ENCODE results near the gene AIM2.
"Not testable (repeated sequence)": the region's sequence is repeated elsewhere in the genome, so short reads cannot be mapped to it uniquely, and the experiment has no call there.

Gene AIM2

DNA sequence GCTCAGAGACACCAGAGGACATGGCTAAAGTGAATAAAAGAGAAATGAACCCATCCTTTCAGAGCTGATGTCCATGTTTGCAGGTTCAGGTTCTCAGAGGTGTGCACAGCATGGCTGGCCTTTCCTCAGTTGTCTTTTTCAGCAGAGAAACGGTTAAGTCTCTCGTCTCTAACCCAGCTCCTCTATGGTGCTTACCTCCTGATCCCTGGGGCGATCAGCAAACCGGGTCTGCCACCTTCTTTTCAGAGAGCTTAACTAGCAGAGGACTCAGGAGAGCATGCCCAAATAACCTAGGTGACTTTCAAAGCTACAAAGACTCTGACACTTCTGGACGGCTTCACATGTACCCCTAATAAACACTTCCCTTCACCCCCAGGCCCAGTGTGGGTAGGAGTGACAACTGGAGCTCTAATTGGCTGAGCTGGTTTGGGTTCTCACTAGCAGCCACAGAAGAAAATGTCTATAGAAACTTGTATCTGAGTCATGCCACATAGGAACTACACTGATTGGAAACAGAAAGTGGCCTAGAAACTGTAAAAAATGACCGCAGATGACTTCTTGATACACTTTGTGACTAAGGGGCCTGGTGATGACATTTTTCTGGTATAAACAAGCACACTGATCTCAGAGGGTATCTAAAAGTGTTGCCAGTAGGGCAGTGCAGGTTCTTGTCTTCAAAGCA is at the start of gene AIM2:
AIM2 (minus strand) TSS at position 329 of the 682 bp plus-strand sequence. CDS start 3,267 bp downstream, outside the sequence.
- DNase-seq = no peak

DNA sequence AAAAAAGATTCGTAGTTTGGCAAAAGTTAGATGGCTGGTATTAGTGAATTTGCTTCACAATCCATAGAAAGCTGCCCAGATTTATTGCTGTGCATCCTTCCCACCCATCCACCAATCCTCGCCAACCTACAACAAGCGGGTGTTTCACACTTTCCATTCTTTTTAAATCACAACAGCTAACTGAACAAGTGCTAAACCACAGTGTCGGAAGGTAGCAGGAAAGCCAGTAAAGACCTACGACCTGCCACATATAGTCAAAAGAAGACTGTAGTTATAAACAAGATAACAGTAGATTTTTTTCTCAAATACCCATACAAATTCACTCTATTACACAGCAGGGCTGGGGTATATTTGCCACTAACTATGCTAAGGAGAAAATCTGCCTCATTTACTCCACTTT is 47.0 kb upstream of the AIM2 start:
- DNase-seq = no peak

DNA sequence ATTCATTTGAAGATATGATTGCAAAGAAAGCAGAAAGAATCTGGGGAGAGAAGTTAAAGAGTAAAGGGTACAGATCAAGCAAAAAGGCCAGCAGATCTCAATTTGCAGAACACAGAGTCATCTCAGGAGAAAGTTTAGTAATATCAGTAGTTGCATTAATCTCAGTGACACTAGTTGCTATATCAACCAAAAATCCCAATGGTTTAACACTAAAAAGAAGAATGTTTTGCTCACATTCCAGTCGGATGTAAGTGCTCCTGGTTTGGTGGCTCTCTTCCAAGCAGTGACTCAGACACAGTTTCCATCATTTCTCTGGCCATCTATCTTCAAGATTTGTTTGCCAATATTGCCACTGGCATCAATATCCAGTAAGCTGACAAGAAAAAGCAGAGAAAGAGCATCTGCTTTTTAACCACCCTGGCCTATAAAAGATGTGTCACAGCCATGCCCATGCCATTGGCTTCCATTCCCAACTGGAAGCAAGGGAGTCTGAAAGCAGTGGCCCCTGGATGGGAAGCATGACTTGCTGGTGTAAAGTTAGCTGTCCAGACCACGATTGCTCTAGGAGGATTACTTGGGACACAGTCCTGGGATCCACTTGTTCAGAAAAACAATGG is 45.5 kb upstream of the AIM2 start:
- no peak for DNase-seq

DNA sequence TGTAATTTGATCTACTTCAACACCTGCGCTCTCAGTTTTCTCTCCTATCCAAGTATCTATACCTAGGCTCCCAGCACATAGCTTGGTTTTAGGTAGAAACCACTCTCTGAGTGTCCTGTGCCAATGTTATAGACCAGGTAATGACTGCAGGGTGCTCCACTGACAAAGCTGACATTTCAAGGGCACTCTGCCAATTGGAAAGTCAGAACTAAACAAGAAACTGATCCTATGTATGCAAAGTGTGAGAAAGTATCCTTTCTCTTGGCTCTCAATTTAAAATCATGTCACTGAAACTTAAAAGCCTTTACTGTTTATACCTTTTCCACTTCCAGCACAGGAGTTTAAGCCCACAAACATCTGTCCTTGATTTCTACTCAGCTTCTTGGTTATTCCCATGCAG is 45.0 kb upstream of the AIM2 start:
- DNase-seq = no peak

- DNase-seq = no peak
Observed at GRCh38 chr1:159120317-159120716, 43.8 kb upstream of the AIM2 start.

- no peak for DNase-seq
Observed at GRCh38 chr1:159113596-159114433, 37.2 kb upstream of the AIM2 start.

GRCh38 chr1:159103021-159103420 is 26.5 kb upstream of the AIM2 start:
- not testable (repeated sequence) for DNase-seq

GRCh38 chr1:159100589-159100988 is 24.0 kb upstream of the AIM2 start:
- DNase-seq = no peak

GRCh38 chr1:159098596-159098995 is 22.0 kb upstream of the AIM2 start:
- DNase-seq = no peak

- no peak for DNase-seq
Observed at GRCh38 chr1:159092036-159092760, 15.6 kb upstream of the AIM2 start.

DNA sequence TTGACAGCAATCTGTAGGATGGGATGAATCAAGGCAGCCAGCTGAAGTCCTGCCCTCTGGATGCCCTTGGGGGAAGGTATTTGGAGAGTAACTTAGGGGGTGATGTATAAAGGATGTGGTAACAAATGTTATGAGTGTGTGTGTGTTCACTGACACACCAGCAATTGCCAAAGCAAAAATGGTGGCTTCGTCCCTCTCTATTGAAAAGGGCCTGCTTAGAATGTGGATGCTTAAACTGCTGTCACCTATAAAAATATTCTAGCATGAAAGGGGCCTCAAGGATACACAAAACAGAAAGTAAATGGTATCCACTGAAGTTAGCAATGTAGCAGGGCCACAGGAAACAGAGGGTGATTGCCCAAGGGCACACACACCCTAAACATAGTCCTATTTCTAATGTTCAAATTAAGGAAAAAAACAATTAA is 15.1 kb upstream of the AIM2 start:
- no peak for DNase-seq

DNA sequence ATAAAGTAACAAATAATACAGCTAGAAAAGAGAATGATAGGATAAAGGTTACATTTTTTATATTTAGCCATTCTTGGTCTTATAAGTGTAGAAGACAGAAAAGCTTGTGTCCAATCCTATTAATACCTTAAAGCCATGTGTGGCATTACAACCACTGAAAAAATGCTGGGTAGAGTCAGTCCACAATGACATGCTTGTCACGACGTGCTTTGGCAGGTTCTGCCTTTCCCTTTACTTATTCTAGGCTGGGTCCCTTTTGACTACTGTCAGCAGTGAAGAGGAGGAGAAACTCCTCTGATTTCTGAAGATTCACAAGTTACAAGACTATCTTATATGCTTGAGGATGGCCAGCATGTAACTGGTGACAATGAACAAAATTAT is 14.6 kb upstream of the AIM2 start:
- no peak for DNase-seq

DNA sequence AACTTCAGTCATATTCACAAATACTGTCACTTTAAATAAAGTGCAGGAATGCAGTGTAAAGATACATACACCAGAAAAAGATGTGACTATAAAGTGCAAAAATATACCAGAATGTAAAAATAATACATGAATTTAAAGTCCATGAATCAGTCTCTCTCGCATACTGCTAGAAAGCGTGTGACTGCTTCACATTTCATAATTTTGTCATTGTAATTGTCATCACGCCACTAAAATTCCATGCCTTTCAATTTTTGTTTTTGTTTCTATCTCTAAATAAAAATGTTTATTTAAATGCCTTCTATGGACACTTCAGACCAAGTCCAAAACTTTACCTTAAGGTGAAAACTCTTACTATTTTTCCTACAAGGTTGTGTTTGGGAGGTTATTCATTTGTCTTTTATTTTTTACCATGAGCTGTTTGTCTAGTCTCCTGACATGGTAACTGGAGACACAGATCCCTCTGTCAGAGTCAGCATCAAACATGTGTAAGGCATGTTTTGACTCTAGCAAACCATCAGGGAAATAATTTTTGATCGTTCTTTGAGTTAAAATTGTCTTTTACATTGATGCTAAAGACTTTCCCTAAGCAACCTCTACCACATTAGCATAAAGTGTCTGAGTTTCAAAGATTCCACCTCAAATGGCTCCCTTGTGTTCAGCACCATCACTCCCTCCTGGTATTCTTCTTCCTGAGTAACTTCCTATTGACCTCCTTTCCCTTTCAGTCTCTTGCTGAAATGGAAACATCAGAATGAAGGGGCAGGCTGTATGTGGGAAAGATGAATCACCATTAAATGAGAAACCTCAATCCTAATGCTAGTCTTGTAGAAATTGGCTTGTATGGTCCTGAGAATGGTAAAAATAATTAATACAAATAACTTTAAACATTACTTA is 14.0 kb upstream of the AIM2 start:
- no peak for DNase-seq

DNA sequence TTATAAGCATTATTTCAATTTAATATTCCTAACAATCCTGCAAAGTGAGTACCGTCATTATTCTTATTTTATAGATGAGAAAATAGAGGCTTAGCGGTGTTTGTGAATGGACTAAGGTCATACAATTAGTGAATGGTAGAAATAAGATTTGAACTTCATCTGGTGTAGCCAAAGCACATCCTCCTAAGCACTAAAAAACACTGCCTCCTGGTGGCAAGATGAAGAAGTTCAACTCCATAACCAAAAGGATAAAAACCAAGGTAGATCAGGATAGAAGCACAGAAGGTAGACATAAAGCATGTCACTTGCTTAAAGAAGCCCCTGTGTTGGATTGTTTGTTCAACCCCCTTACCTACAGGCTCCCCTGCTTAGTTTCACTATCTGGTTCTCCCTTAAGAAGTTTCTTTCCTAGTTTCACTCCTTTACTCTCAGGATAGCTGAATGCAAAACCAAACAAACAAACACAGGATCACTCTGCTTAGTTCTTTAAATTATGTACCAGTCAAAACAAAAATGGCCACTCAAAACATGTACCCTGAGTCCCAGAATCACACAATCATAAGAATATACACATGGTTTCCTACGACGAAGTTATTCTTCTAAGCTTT is 12.7 kb upstream of the AIM2 start:
- no peak for DNase-seq

- no peak for DNase-seq
Observed at GRCh38 chr1:159088546-159089183, 12.1 kb upstream of the AIM2 start.

DNA sequence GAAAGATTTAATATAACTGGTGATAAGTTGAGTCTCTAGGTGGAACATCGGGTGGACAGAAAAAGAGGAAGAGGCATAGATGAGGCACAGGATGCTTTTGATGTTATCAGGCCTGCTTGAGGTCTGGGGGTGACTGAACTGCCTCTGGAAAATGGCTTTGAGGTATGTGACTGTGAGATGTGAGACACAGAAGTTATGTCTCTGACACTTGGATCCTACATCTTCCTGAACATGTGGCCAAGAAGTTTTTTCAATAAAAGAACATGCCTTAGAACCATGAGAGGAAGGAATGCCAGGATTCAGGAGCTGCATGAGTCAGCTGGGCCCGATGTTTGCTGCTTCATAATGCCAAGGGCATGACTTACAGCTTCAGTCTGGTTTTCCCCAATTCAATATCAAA is 11.5 kb upstream of the AIM2 start:
- DNase-seq = no peak

DNA sequence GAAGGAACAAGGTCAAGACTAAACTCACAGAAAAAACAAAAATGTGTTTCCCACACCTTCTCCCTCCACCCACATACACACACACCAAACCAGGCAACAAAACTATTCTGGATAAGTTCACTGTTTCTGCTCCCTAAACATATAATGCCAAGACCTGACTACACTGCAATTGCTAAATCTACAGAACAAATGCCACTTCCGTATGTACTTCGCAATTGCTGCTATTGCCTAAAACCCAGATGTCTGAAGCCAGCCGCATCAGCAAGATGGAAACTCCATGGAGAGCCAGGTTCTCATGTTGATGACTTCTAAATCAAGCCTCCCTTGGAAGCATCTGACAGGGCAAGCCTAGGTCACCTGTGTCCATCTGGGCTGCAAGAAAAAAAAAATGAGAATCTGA is 8.3 kb upstream of the AIM2 start:
- no peak for DNase-seq

GRCh38 chr1:159084152-159084551 is 7.6 kb upstream of the AIM2 start:
- no peak for DNase-seq

- DNase-seq = no peak
Observed at GRCh38 chr1:159083013-159083412, 6.4 kb upstream of the AIM2 start.

DNA sequence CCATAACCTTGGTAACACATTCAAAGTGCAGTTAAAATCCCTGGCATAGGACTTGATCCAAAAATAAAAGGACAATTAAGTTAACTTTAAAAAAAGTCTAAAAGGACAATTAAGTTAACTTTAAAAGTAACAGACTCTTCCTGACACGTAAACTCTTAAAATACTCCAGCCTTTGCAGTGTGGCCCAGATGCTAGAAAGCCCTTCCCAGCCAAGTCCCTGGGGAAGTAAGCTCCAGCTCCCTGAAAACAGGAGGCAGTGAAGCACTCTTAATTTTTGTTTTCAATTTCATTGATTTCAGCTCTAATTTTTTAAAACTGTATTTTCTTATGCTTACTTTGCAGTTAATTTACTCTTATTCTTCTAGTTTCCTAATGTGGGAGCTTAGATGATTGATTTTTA is 5.1 kb upstream of the AIM2 start:
- no peak for DNase-seq

DNA sequence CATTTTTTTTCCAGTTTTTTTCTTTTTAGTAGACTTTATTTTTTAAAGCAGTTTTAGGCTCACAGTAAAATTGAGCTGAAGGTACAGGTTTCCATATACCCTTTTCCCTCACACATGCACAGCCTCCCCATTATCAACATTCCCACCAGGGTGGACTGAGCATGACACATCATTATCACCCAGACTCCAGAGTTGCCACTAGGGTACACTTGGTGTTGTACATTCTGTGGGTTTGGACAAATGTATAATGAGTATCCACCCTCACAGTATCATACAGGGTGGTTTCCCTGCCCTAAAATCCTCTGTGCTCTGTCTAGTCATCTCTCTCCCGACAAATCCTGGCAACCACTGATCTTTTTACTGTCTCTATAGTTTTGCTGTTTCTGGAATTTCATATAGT is 3.0 kb upstream of the AIM2 start:
- no peak for DNase-seq

Data from NCI-H2081 (cell line).